GM21619 (cell line): ENCODE results near the gene POLR2C.
"Not testable (repeated sequence)": the region's sequence is repeated elsewhere in the genome, so short reads cannot be mapped to it uniquely, and the experiment has no call there.

Source experiments
- ATAC-seq: cut with Tn5 transposase; IDR thresholded peaks from one replicate; pipeline ENCODE4 v1.9.1; 2021; ENCODE audit not compliant: unreplicated experiment

POLR2C gene

GRCh38 chr16:57478396-57479204 lies 16.1 kb downstream of the POLR2C start:
- no peak for ATAC-seq

GRCh38 chr16:57479205-57479975 lies 16.9 kb downstream of the POLR2C start:
- no peak for ATAC-seq

GRCh38 chr16:57479976-57480753 lies 17.7 kb downstream of the POLR2C start:
- no peak for ATAC-seq

GRCh38 chr16:57480754-57481230 lies 18.3 kb downstream of the POLR2C start:
- no peak for ATAC-seq

- ATAC-seq, result no peak
Measured at GRCh38 chr16:57481421-57481820, 18.9 kb downstream of the POLR2C start.

- no peak for ATAC-seq
Measured at GRCh38 chr16:57482845-57483545, 20.5 kb downstream of the POLR2C start.

- ATAC-seq, result no peak
Measured at GRCh38 chr16:57483725-57484514, 21.4 kb downstream of the POLR2C start.

GRCh38 chr16:57484515-57485005 lies 22.1 kb downstream of the POLR2C start:
- no peak for ATAC-seq

- no peak for ATAC-seq
Measured at GRCh38 chr16:57485091-57485915, 22.8 kb downstream of the POLR2C start.

- peak; percentile 77 for ATAC-seq
Measured at GRCh38 chr16:57485916-57486857, 23.7 kb downstream of the POLR2C start, which contains the start of gene DOK4. Gene DOK4 (minus strand): TSS chr16:57486493. CDS start chr16:57479507, 6,986 bp downstream.

- no peak for ATAC-seq
Measured at GRCh38 chr16:57486858-57487834, 24.7 kb downstream of the POLR2C start.

GRCh38 chr16:57489229-57489628 lies 26.8 kb downstream of the POLR2C start:
- no peak for ATAC-seq

GRCh38 chr16:57493767-57494166 lies 31.3 kb downstream of the POLR2C start:
- ATAC-seq, result no peak

- no peak for ATAC-seq
Measured at GRCh38 chr16:57497121-57497520, 34.6 kb downstream of the POLR2C start.

- no peak for ATAC-seq
Measured at GRCh38 chr16:57498031-57498430, 35.6 kb downstream of the POLR2C start.

- ATAC-seq, result not testable (repeated sequence)
Measured at GRCh38 chr16:57499941-57500340, 37.5 kb downstream of the POLR2C start.
